ENCODE data around the gene PDGFRA.
"Not testable (repeated sequence)": the region's sequence is repeated elsewhere in the genome, so short reads cannot be mapped to it uniquely, and the experiment has no call there.

Gene PDGFRA

DNA sequence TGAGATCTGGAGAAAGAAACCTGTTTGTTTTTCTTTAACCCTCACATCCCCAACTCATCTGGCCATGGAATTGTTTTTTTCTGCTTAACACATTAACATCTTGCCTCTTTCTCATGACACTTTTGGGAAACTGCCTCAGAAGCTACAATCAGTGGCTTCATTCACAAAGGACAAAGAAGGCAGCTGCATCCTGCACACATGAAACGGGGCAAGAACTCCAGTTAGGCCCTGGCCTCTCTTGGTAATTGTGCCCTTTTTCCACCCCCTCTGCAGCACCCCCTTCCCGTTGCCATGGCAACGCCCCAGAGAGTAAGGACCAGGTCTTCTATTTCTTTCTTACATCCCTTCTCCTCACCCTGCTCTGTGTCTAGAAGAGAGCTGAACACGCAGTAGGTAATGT, 103.4 kb downstream of the PDGFRA start:
- Histone ChIP-seq H2AFZ (ENCODE audit: low read length) (no peak overlapping the region), H3K9me2 (replicated peaks; ENCODE audit: insufficient read depth, low read length) (no peaks in the 10 kb centered on the region), H3K36me3 (replicated peaks; ENCODE audit: insufficient read depth, low read length) (no peaks in the 10 kb centered on the region), H3K9ac (ENCODE audit: low read length) (no peak overlapping the region), H3K4me1 (ENCODE audit: low read length) (no peaks in the 10 kb centered on the region), H3K9me3 (replicated peaks; ENCODE audit: insufficient read depth, low read length) (no peaks in the 10 kb centered on the region), H3F3A (ENCODE audit: insufficient read depth, low read length) (no peaks in the 10 kb centered on the region), H3K27me3 (replicated peaks; ENCODE audit: insufficient read depth, low read length) (no peaks in the 10 kb centered on the region), H3K79me2 (ENCODE audit: low read length) (no peaks in the 10 kb centered on the region), H4K20me1 (ENCODE audit: insufficient read depth, low read length) (no peaks in the 10 kb centered on the region), H3K27ac (ENCODE audit: low read length) (no peak overlapping the region), H3K4me3 (ENCODE audit: low read length) (no peak overlapping the region), H3K4me2 (ENCODE audit: low read depth, low read length) (no peak overlapping the region)
- no peak for DNase-seq
- TF ChIP-seq EZH2phosphoT487 (IDR thresholded peaks at IDR 0.05; ENCODE audit: low read length): no peak

DNA sequence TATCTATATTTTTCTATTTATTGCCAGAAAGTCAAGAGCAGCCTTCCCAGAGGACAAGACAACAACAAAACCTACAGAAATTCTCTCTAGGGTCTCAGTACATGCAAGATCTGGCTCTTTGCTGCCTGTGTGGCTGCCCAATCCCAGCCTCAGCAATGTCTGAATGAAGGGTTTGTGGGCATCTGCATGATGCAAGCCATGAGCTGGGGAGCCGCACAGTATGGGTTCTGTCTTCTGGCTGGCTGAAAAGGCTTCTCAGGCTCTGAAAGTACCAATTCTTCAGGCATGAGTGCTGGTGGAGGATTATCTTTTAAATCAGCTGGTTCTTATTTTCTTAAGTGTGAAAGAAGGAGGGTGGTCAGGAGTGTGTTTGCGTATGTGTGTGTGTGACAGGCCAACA, 104.6 kb downstream of the PDGFRA start:
- H3K9me3 ChIP-seq (replicated peaks; ENCODE audit: insufficient read depth, low read length): no peaks in the 10 kb centered on the region
- no peak overlapping the region for H3K4me2 ChIP-seq (ENCODE audit: low read depth, low read length)
- H3F3A ChIP-seq (ENCODE audit: insufficient read depth, low read length): no peaks in the 10 kb centered on the region
- H3K27ac ChIP-seq (ENCODE audit: low read length): no peak overlapping the region
- TF ChIP-seq, protein P1, sequence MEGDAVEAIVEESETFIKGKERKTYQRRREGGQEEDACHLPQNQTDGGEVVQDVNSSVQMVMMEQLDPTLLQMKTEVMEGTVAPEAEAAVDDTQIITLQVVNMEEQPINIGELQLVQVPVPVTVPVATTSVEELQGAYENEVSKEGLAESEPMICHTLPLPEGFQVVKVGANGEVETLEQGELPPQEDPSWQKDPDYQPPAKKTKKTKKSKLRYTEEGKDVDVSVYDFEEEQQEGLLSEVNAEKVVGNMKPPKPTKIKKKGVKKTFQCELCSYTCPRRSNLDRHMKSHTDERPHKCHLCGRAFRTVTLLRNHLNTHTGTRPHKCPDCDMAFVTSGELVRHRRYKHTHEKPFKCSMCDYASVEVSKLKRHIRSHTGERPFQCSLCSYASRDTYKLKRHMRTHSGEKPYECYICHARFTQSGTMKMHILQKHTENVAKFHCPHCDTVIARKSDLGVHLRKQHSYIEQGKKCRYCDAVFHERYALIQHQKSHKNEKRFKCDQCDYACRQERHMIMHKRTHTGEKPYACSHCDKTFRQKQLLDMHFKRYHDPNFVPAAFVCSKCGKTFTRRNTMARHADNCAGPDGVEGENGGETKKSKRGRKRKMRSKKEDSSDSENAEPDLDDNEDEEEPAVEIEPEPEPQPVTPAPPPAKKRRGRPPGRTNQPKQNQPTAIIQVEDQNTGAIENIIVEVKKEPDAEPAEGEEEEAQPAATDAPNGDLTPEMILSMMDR (IDR thresholded peaks at IDR 0.05; ENCODE audit: low read length): no peak
- TF ChIP-seq EZH2 (optimal IDR thresholded peaks at IDR 0.05; ENCODE audit: low read depth, low read length): no peak
- no peak for TF ChIP-seq EZH2phosphoT487 (IDR thresholded peaks at IDR 0.05; ENCODE audit: low read length)
- H4K20me1 ChIP-seq (ENCODE audit: insufficient read depth, low read length): no peaks in the 10 kb centered on the region
- no peak overlapping the region for H3K9ac ChIP-seq (ENCODE audit: low read length)
- no peaks in the 10 kb centered on the region for H3K27me3 ChIP-seq (replicated peaks; ENCODE audit: insufficient read depth, low read length)
- H2AFZ ChIP-seq (ENCODE audit: low read length): no peak overlapping the region
- no peaks in the 10 kb centered on the region for H3K4me1 ChIP-seq (ENCODE audit: low read length)
- H3K9me2 ChIP-seq (replicated peaks; ENCODE audit: insufficient read depth, low read length): no peaks in the 10 kb centered on the region
- no peak for DNase-seq
- H3K36me3 ChIP-seq (replicated peaks; ENCODE audit: insufficient read depth, low read length): no peaks in the 10 kb centered on the region
- no peak overlapping the region for H3K4me3 ChIP-seq (ENCODE audit: low read length)
- H3K79me2 ChIP-seq (ENCODE audit: low read length): no peaks in the 10 kb centered on the region

DNA sequence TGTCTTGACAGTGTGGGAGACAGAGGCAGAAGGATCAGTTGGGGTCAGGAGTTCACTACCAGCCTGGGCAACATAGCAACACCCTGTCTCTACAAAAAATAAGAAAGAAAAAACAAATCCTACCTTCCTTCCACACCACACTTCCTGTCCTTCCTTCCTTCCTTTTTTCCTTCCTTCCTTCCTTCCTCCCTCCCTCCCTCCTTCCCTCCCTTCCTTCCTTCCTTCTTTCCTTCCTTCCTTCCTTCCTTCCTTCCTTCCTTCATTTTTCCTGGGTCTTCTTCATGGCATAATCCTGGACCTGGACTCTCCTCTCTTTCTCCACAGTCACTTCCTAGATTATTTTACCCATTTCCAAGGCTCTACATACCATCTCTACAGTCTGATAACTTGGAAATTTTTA, 105.7 kb downstream of the PDGFRA start:
- H3K9me2 ChIP-seq (replicated peaks; ENCODE audit: insufficient read depth, low read length); H3K27me3 ChIP-seq (replicated peaks; ENCODE audit: insufficient read depth, low read length); H2AFZ ChIP-seq (ENCODE audit: low read length); H3K9ac ChIP-seq (ENCODE audit: low read length); H3K4me2 ChIP-seq (ENCODE audit: low read depth, low read length); H3K27ac ChIP-seq (ENCODE audit: low read length); H3K4me1 ChIP-seq (ENCODE audit: low read length); H3K79me2 ChIP-seq (ENCODE audit: low read length); H3K36me3 ChIP-seq (replicated peaks; ENCODE audit: insufficient read depth, low read length); H4K20me1 ChIP-seq (ENCODE audit: insufficient read depth, low read length); H3K4me3 ChIP-seq (ENCODE audit: low read length); DNase-seq; H3F3A ChIP-seq (ENCODE audit: insufficient read depth, low read length); H3K9me3 ChIP-seq (replicated peaks; ENCODE audit: insufficient read depth, low read length): not testable (repeated sequence)

- no peak overlapping the region for H3K9ac ChIP-seq (ENCODE audit: low read length)
- H3F3A ChIP-seq (ENCODE audit: insufficient read depth, low read length): no peaks in the 10 kb centered on the region
- H3K4me2 ChIP-seq (ENCODE audit: low read depth, low read length): no peak overlapping the region
- no peak overlapping the region for H3K27ac ChIP-seq (ENCODE audit: low read length)
- no peak overlapping the region for H3K4me3 ChIP-seq (ENCODE audit: low read length)
- no peak overlapping the region for H2AFZ ChIP-seq (ENCODE audit: low read length)
- DNase-seq: no peak
- H4K20me1 ChIP-seq (ENCODE audit: insufficient read depth, low read length): no peaks in the 10 kb centered on the region
- no peaks in the 10 kb centered on the region for H3K79me2 ChIP-seq (ENCODE audit: low read length)
- H3K4me1 ChIP-seq (ENCODE audit: low read length): no peaks in the 10 kb centered on the region
- no peaks in the 10 kb centered on the region for H3K36me3 ChIP-seq (replicated peaks; ENCODE audit: insufficient read depth, low read length)
- TF ChIP-seq EZH2 (optimal IDR thresholded peaks at IDR 0.05; ENCODE audit: low read depth, low read length) (no peak), EZH2phosphoT487 (IDR thresholded peaks at IDR 0.05; ENCODE audit: low read length) (no peak)
- TF ChIP-seq, protein P1 (IDR thresholded peaks at IDR 0.05; ENCODE audit: low read length): no peak
- H3K9me2 ChIP-seq (replicated peaks; ENCODE audit: insufficient read depth, low read length): no peaks in the 10 kb centered on the region
- H3K27me3 ChIP-seq (replicated peaks; ENCODE audit: insufficient read depth, low read length): no peaks in the 10 kb centered on the region
- H3K9me3 ChIP-seq (replicated peaks; ENCODE audit: insufficient read depth, low read length): no peaks in the 10 kb centered on the region
Observed at GRCh38 chr4:54337009-54337408, 107.9 kb downstream of the PDGFRA start.

GRCh38 chr4:54342067-54342466, 113.0 kb downstream of the PDGFRA start:
- H4K20me1 ChIP-seq (ENCODE audit: insufficient read depth, low read length); H3K36me3 ChIP-seq (replicated peaks; ENCODE audit: insufficient read depth, low read length); H3K9me3 ChIP-seq (replicated peaks; ENCODE audit: insufficient read depth, low read length); H3K79me2 ChIP-seq (ENCODE audit: low read length); H3K27ac ChIP-seq (ENCODE audit: low read length); DNase-seq; H3K9ac ChIP-seq (ENCODE audit: low read length); H3K4me2 ChIP-seq (ENCODE audit: low read depth, low read length); H2AFZ ChIP-seq (ENCODE audit: low read length); H3K27me3 ChIP-seq (replicated peaks; ENCODE audit: insufficient read depth, low read length); H3K4me3 ChIP-seq (ENCODE audit: low read length); H3K9me2 ChIP-seq (replicated peaks; ENCODE audit: insufficient read depth, low read length); H3F3A ChIP-seq (ENCODE audit: insufficient read depth, low read length); H3K4me1 ChIP-seq (ENCODE audit: low read length): not testable (repeated sequence)

Measured in MM.1S (cell line).